GM19035 (cell line): ENCODE results near the gene TMC5.
"Not testable (repeated sequence)": the region's sequence is repeated elsewhere in the genome, so short reads cannot be mapped to it uniquely, and the experiment has no call there.

Experiments
- ATAC-seq: cut with Tn5 transposase; IDR thresholded peaks from one replicate; pipeline ENCODE4 v1.9.1; 2021; ENCODE audit not compliant: unreplicated experiment

Gene TMC5

GRCh38 chr16:19527161-19527560 is 109.5 kb downstream of the TMC5 start:
- no peak for ATAC-seq

- no peak for ATAC-seq
Observed at GRCh38 chr16:19528666-19529065, 111.0 kb downstream of the TMC5 start.

- ATAC-seq, result no peak
Observed at GRCh38 chr16:19532601-19533000, 114.9 kb downstream of the TMC5 start.

- ATAC-seq, result no peak
Observed at GRCh38 chr16:19540241-19540970, 122.7 kb downstream of the TMC5 start.

GRCh38 chr16:19542138-19542821 is 124.6 kb downstream of the TMC5 start:
- ATAC-seq, result no peak

GRCh38 chr16:19543278-19543996 is 125.8 kb downstream of the TMC5 start:
- not testable (repeated sequence) for ATAC-seq

- no peak for ATAC-seq
Observed at GRCh38 chr16:19548144-19548543, 130.5 kb downstream of the TMC5 start.
